GM21619 (cell line): ENCODE measurements around the gene LINGO4.

ENCODE experiments used
- ATAC-seq: cut with Tn5 transposase; IDR thresholded peaks from one replicate; pipeline ENCODE4 v1.9.1; 2021; ENCODE audit not compliant: unreplicated experiment

The LINGO4 gene

GRCh38 chr1:151835596-151835995 lies 30.4 kb upstream of the LINGO4 start:
- no peak for ATAC-seq

- ATAC-seq = no peak
These were observed 29.0 kb upstream of the LINGO4 start for GRCh38 chr1:151834239-151834638.

GRCh38 chr1:151833172-151833900 lies 28.1 kb upstream of the LINGO4 start:
- ATAC-seq = no peak

GRCh38 chr1:151832318-151832980 lies 27.2 kb upstream of the LINGO4 start:
- ATAC-seq = no peak

GRCh38 chr1:151831605-151832004 lies 26.4 kb upstream of the LINGO4 start, which contains the start of gene RORC:
TSS of gene RORC (minus strand) at chr1:151831802. CDS start at chr1:151831764, 38 bp downstream.
- ATAC-seq = no peak

- no peak for ATAC-seq
These were observed 26.0 kb upstream of the LINGO4 start for GRCh38 chr1:151831256-151831591.

- ATAC-seq = no peak
These were observed 24.8 kb upstream of the LINGO4 start for GRCh38 chr1:151830055-151830454.

GRCh38 chr1:151829352-151830046 lies 24.3 kb upstream of the LINGO4 start:
- ATAC-seq = no peak

GRCh38 chr1:151828921-151829320 lies 23.7 kb upstream of the LINGO4 start:
- ATAC-seq = no peak

- ATAC-seq = no peak
These were observed 22.6 kb upstream of the LINGO4 start for GRCh38 chr1:151827853-151828252.

GRCh38 chr1:151825751-151826660 lies 20.8 kb upstream of the LINGO4 start:
- no peak for ATAC-seq

GRCh38 chr1:151825204-151825603 lies 20.0 kb upstream of the LINGO4 start:
- no peak for ATAC-seq

GRCh38 chr1:151823175-151823574 lies 18.0 kb upstream of the LINGO4 start:
- ATAC-seq = no peak

GRCh38 chr1:151822404-151822803 lies 17.2 kb upstream of the LINGO4 start:
- no peak for ATAC-seq

- ATAC-seq = no peak
These were observed 15.7 kb upstream of the LINGO4 start for GRCh38 chr1:151820940-151821339.

- ATAC-seq = no peak
These were observed 14.9 kb upstream of the LINGO4 start for GRCh38 chr1:151819976-151820623.

GRCh38 chr1:151819227-151819835 lies 14.1 kb upstream of the LINGO4 start:
- ATAC-seq = no peak

- no peak for ATAC-seq
These were observed 12.1 kb upstream of the LINGO4 start for GRCh38 chr1:151817353-151817730.

GRCh38 chr1:151816548-151817352 lies 11.5 kb upstream of the LINGO4 start:
- ATAC-seq = no peak
